HepG2 (cell line): Measurements from ENCODE around the gene VTN. TPM values are rescaled to one million over a fixed set of nuclear protein-coding genes. Genes with fewer than 3 reads are reported as not detected.

Experiments used
- AHR ChIP-seq: IDR thresholded peaks from 2 replicates; pipeline ENCODE4 v1.6.1; 2018; ENCODE audit warnings: missing genetic modification reagents, missing compliant biosample characterization
- ATF2 ChIP-seq: sonication (generic); formaldehyde crosslinking; IDR thresholded peaks from 2 replicates; pipeline ENCODE4 v1.4.0; 2020; ENCODE audit warnings: missing genetic modification reagents
- BRD4 ChIP-seq: sonication (generic); formaldehyde crosslinking; IDR thresholded peaks from 2 replicates; pipeline ENCODE4 v1.4.0; 2020; ENCODE audit warnings: missing genetic modification reagents
- CC2D1A ChIP-seq: sonication (generic); formaldehyde crosslinking; IDR thresholded peaks from 2 replicates; pipeline ENCODE4 v1.8.1; 2023; ENCODE audit warnings: mild to moderate bottlenecking, missing genetic modification reagents
- CCDC6 ChIP-seq: sonication (generic); formaldehyde crosslinking; IDR thresholded peaks from 2 replicates; pipeline ENCODE4 v1.8.1; 2022; ENCODE audit warnings: mild to moderate bottlenecking, missing genetic modification reagents, moderate library complexity
- CREB3 ChIP-seq: sonication (generic); formaldehyde crosslinking; IDR thresholded peaks from 2 replicates; pipeline ENCODE4 v1.5.0; 2020; ENCODE audit warnings: missing genetic modification reagents
- E2F1 ChIP-seq: sonication (generic); formaldehyde crosslinking; IDR thresholded peaks from 2 replicates; pipeline ENCODE4 v1.5.0; 2020; ENCODE audit warnings: missing genetic modification reagents
- GMEB1 ChIP-seq: sonication (generic); formaldehyde crosslinking; IDR thresholded peaks from 2 replicates; pipeline ENCODE4 v1.5.1; 2020; ENCODE audit warnings: missing genetic modification reagents, mild to moderate bottlenecking, borderline replicate concordance
- HMG20B ChIP-seq: conservative IDR thresholded peaks from 2 replicates; pipeline ENCODE4 v1.6.1; 2016; ENCODE audit warnings: missing genetic modification reagents, missing compliant biosample characterization
- HMGA1 ChIP-seq: sonication (generic); formaldehyde crosslinking; conservative IDR thresholded peaks from 2 replicates; pipeline ENCODE4 v1.4.0; 2020; ENCODE audit warnings: missing genetic modification reagents
- MLX ChIP-seq: IDR thresholded peaks from 2 replicates; pipeline ENCODE4 v1.6.1; 2016
- NFYB ChIP-seq: sonication (generic); formaldehyde crosslinking; IDR thresholded peaks from 2 replicates; pipeline ENCODE4 v1.4.0; 2020; ENCODE audit warnings: missing genetic modification reagents
- RELA ChIP-seq: sonication (generic); formaldehyde crosslinking; IDR thresholded peaks from 2 replicates; pipeline ENCODE4 v1.4.0; 2020; ENCODE audit warnings: missing genetic modification reagents
- SALL2 ChIP-seq: sonication (generic); formaldehyde crosslinking; IDR thresholded peaks from 2 replicates; pipeline ENCODE4 v1.8.1; 2023; ENCODE audit warnings: mild to moderate bottlenecking, missing genetic modification reagents, inconsistent platforms
- SIN3A ChIP-seq: IDR thresholded peaks from 2 replicates; pipeline ENCODE4 v1.6.1; 2011; ENCODE audit warnings: low read depth, mild to moderate bottlenecking, control low read depth, low read length, borderline replicate concordance
- SMARCE1 ChIP-seq: fragments of 450-650 bp; IDR thresholded peaks from 2 replicates; pipeline ENCODE4 v1.6.1; 2017; ENCODE audit warnings: borderline replicate concordance
- ZBTB4 ChIP-seq: sonication (generic); formaldehyde crosslinking; IDR thresholded peaks from 2 replicates; pipeline ENCODE4 v1.4.0; 2020; ENCODE audit warnings: missing genetic modification reagents, mild to moderate bottlenecking, borderline replicate concordance
- ZNF282 ChIP-seq: fragments of 450-650 bp; IDR thresholded peaks from 2 replicates; pipeline ENCODE4 v1.6.1; 2018; ENCODE audit not compliant: partially characterized antibody
- ZNF616 ChIP-seq: sonication (generic); formaldehyde crosslinking; IDR thresholded peaks from 2 replicates; pipeline ENCODE4 v1.5.0; 2020; ENCODE audit warnings: low read depth, mild to moderate bottlenecking, missing genetic modification reagents
- ZNF790 ChIP-seq: sonication (generic); formaldehyde crosslinking; IDR thresholded peaks from 2 replicates; pipeline ENCODE4 v1.8.0; 2022; ENCODE audit warnings: missing genetic modification reagents, mild to moderate bottlenecking, borderline replicate concordance
- ZSCAN9 ChIP-seq: IDR thresholded peaks from 2 replicates; pipeline ENCODE4 v1.6.1; 2016; ENCODE audit warnings: borderline replicate concordance
- polyA plus RNA-seq, 8 experiments: library from polyadenylated mRNA; depleted of rRNA in 3 of 8; stranded (reverse) in 7 of 8; unstranded in 1 of 8; fragments of >200 nt; fragmentation: Illumina TruSeq in 4 of 8; extraction: Trizol in 4 of 8; gene quantifications; 2 replicates each; pipeline versions ENCODE4 v1.2.1 to v1.2.3, GENCODE V29; 2011 to 2016; ENCODE audit warnings: low read depth in 4 of 8, missing spikeins in 1 of 8, mixed read lengths in 1 of 8; ENCODE audit not compliant: insufficient read depth in 1 of 8
- total RNA-seq, 5 experiments: library from RNA; depleted of rRNA; stranded (reverse); fragments of >200 nt; fragmentation: Illumina TruSeq; extraction: Trizol; gene quantifications; 2 replicates each; pipeline ENCODE4 v1.2.3, GENCODE V29; 2016; ENCODE audit warnings: low read depth in 1 of 5

VTN gene
- total and polyA plus RNA-seq, 2 of the 13 experiments (the other 11 are each of a cell fraction or from before 2014, with no cell fraction given), result 108 to 131 TPM

- TF ChIP-seq CC2D1A (CRISPR knock-in tag) (no peak), HMGA1 (CRISPR knock-in tag) (no peak), BRD4 (CRISPR knock-in tag) (peak; percentile 95), GMEB1 (CRISPR knock-in tag) (peak; percentile 34; the same call in 1 of the 2 replicates), CCDC6 (CRISPR knock-in tag) (no peak), SALL2 (CRISPR knock-in tag) (peak; percentile 87), ZSCAN9 (CRISPR knock-in tag) (peak; percentile 44; the same call in 1 of the 2 replicates), ZNF616 (CRISPR knock-in tag) (0 out of 2 replicates have a peak, but pooled peaks have one; percentile 24), HMG20B (peak; percentile 95), MLX (CRISPR knock-in tag) (peak; percentile 66; the same call in 1 of the 2 replicates), RELA (CRISPR knock-in tag) (no peak), ZNF282 (no peak), SIN3A (peak; percentile 83; the same call in 1 of the 2 replicates), AHR (CRISPR knock-in tag) (peak; percentile 70; the same call in 1 of the 2 replicates), ATF2 (CRISPR knock-in tag) (peak; percentile 98), NFYB (CRISPR knock-in tag) (no peak), SMARCE1 (no peak), ZBTB4 (no peak; the same call in 1 of the 2 replicates), E2F1 (CRISPR knock-in tag) (no peak), ZNF790 (CRISPR knock-in tag) (no peak), CREB3 (no peak)
These were observed at the start of gene VTN (continued) for GRCh38 chr17:28370035-28370743.
